Measurements from ENCODE around the gene HSPA1B.

- no peak for TF ChIP-seq REST (IDR thresholded peaks at IDR 0.05)
- no peak for TF ChIP-seq RCOR1 (IDR thresholded peaks at IDR 0.05; ENCODE audit: low read depth, low read length)
- no peak for TF ChIP-seq EHMT2 (IDR thresholded peaks at IDR 0.05; ENCODE audit: low read depth)
- TF ChIP-seq, protein P1, sequence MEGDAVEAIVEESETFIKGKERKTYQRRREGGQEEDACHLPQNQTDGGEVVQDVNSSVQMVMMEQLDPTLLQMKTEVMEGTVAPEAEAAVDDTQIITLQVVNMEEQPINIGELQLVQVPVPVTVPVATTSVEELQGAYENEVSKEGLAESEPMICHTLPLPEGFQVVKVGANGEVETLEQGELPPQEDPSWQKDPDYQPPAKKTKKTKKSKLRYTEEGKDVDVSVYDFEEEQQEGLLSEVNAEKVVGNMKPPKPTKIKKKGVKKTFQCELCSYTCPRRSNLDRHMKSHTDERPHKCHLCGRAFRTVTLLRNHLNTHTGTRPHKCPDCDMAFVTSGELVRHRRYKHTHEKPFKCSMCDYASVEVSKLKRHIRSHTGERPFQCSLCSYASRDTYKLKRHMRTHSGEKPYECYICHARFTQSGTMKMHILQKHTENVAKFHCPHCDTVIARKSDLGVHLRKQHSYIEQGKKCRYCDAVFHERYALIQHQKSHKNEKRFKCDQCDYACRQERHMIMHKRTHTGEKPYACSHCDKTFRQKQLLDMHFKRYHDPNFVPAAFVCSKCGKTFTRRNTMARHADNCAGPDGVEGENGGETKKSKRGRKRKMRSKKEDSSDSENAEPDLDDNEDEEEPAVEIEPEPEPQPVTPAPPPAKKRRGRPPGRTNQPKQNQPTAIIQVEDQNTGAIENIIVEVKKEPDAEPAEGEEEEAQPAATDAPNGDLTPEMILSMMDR (IDR thresholded peaks at IDR 0.05): no peak
- no peak for TF ChIP-seq POLR2A (IDR thresholded peaks at IDR 0.05; ENCODE audit: low read length)
- TF ChIP-seq, protein P2, sequence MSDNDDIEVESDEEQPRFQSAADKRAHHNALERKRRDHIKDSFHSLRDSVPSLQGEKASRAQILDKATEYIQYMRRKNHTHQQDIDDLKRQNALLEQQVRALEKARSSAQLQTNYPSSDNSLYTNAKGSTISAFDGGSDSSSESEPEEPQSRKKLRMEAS (IDR thresholded peaks at IDR 0.05): no peak
- no peak for TF ChIP-seq MYC (IDR thresholded peaks at IDR 0.05; ENCODE audit: borderline replicate concordance, low read length)
- no peak for TF ChIP-seq CEBPB (IDR thresholded peaks at IDR 0.05)
- TF ChIP-seq EP300 (IDR thresholded peaks at IDR 0.05): no peak
Measured at GRCh38 chr6:31779908-31780307, 47.6 kb upstream of the HSPA1B start.

Data from A549 (cell line).